Lower leg skin (tissue), 3 donors: ENCODE data around the gene EEF1AKMT1.

ENCODE experiments used
- CTCF ChIP-seq, 3 donors: fragments of 450-650 bp; IDR thresholded peaks; one replicate each; pipeline ENCODE4 v1.5.1; 2016; ENCODE audit warnings: antibody characterized with exemption in 3 of 3, mild to moderate bottlenecking in 3 of 3, moderate library complexity in 2 of 3
- POLR2A ChIP-seq, 2 donors: fragments of 450-650 bp; IDR thresholded peaks; one replicate each; pipeline ENCODE4 v1.6.1; 2016 to 2017; ENCODE audit warnings: antibody characterized with exemption in 2 of 2, mild to moderate bottlenecking in 1 of 2, moderate library complexity in 1 of 2

- no peak for TF ChIP-seq CTCF (IDR thresholded peaks at IDR 0.05)
- TF ChIP-seq POLR2A (IDR thresholded peaks at IDR 0.05): no peak
Observed at GRCh38 chr13:20772401-20773131, 1.2 kb downstream of the EEF1AKMT1 start.
